GM19023 (cell line): ENCODE measurements around the gene DNHD1.
A peak's percentile ranks its signal among the peaks of the same experiment; 100 is the strongest.

ENCODE experiments used
- ATAC-seq: cut with Tn5 transposase; IDR thresholded peaks from one replicate; pipeline ENCODE4 v1.9.1; 2021; ENCODE audit warnings: mild to moderate bottlenecking, moderate library complexity; ENCODE audit not compliant: unreplicated experiment

Gene DNHD1

GRCh38 chr11:6587360-6587953 is 90.4 kb downstream of the DNHD1 start:
- no peak for ATAC-seq

- no peak for ATAC-seq
These were observed 90.9 kb downstream of the DNHD1 start for GRCh38 chr11:6588018-6588417.

GRCh38 chr11:6594142-6594768 is 97.2 kb downstream of the DNHD1 start:
- no peak for ATAC-seq

- ATAC-seq, result no peak
These were observed 99.3 kb downstream of the DNHD1 start for GRCh38 chr11:6596239-6596877.

- no peak for ATAC-seq
These were observed 101.5 kb downstream of the DNHD1 start for GRCh38 chr11:6598555-6598954.

GRCh38 chr11:6599449-6599848 is 102.4 kb downstream of the DNHD1 start:
- no peak for ATAC-seq

- no peak for ATAC-seq
These were observed 102.9 kb downstream of the DNHD1 start for GRCh38 chr11:6599881-6600390.

- ATAC-seq, result no peak
These were observed 104.0 kb downstream of the DNHD1 start for GRCh38 chr11:6601041-6601461.

GRCh38 chr11:6602096-6602940 is 105.2 kb downstream of the DNHD1 start:
- ATAC-seq, result no peak

- ATAC-seq, result peak; percentile 80
These were observed 106.4 kb downstream of the DNHD1 start, which contains the start of the genes ILK and RRP8 for GRCh38 chr11:6603287-6604080. ILK (plus strand) TSS chr11:6603774; CDS start chr11:6604272, 498 bp downstream. RRP8 (minus strand) TSS chr11:6603616; CDS start chr11:6603502, 114 bp downstream.

- ATAC-seq, result peak; percentile 37
These were observed 107.1 kb downstream of the DNHD1 start for GRCh38 chr11:6604081-6604626.

- no peak for ATAC-seq
These were observed 107.7 kb downstream of the DNHD1 start for GRCh38 chr11:6604790-6605189.

GRCh38 chr11:6606471-6607189 is 109.5 kb downstream of the DNHD1 start:
- ATAC-seq, result peak; percentile 34

- ATAC-seq, result no peak
These were observed 110.2 kb downstream of the DNHD1 start for GRCh38 chr11:6607190-6607795.

GRCh38 chr11:6608011-6608410 is 110.9 kb downstream of the DNHD1 start:
- no peak for ATAC-seq

GRCh38 chr11:6608726-6609501 is 111.8 kb downstream of the DNHD1 start:
- no peak for ATAC-seq

GRCh38 chr11:6609502-6610015 is 112.5 kb downstream of the DNHD1 start:
- no peak for ATAC-seq

- no peak for ATAC-seq
These were observed 113.5 kb downstream of the DNHD1 start for GRCh38 chr11:6610591-6610990.
